Stomach (tissue), 9 donors: ENCODE results near the gene RSL1D1. TPM values are rescaled to one million over a fixed set of nuclear protein-coding genes. Genes with fewer than 3 reads are reported as not detected.
A peak's percentile ranks its signal among the peaks of the same experiment; 100 is the strongest.

Source experiments
- DNase-seq, 2 donors: peaks; one replicate each; pipeline versions ENCODE4 v3.0.0 to v3.0.0-alpha.2; 2013 to 2019
- H3K27ac ChIP-seq, 5 donors: fragments of 200-600 bp in 4 of 5; sonication (generic) in 4 of 5; one replicate each; pipeline ENCODE4 v1.5.1; 2013 to 2019; ENCODE audit warnings: mild to moderate bottlenecking in 1 of 5, moderate library complexity in 1 of 5
- H3K27me3 ChIP-seq, 3 donors: fragments of 200-600 bp; sonication (generic); one replicate each; pipeline ENCODE4 v1.5.1; 2017 to 2019; ENCODE audit warnings: mixed run types in 1 of 3
- H3K36me3 ChIP-seq, 4 donors: fragments of 200-600 bp; sonication (generic); 1 replicate in 3 of 4; 2 replicates in 1 of 4; pipeline ENCODE4 v1.5.1; 2016 to 2019
- H3K4me1 ChIP-seq, 4 donors: fragments of 200-600 bp; sonication (generic); one replicate each; pipeline ENCODE4 v1.5.1; 2016 to 2019
- H3K4me3 ChIP-seq, 4 donors: fragments of 200-600 bp; sonication (generic) in 3 of 4; one replicate each; pipeline ENCODE4 v1.5.1; 2016 to 2019; ENCODE audit warnings: mild to moderate bottlenecking in 1 of 4
- H3K9me3 ChIP-seq, 4 donors: fragments of 200-600 bp; sonication (generic); one replicate each; pipeline ENCODE4 v1.5.1; 2016 to 2019
- EP300 ChIP-seq: sonication (generic); formaldehyde crosslinking; IDR thresholded peaks from one replicate; pipeline ENCODE4 v1.6.1; 2017; ENCODE audit warnings: antibody characterized with exemption
- POLR2A ChIP-seq, 4 donors: fragments of 450-650 bp; IDR thresholded peaks; one replicate each; pipeline ENCODE4 v1.6.1; 2016; ENCODE audit warnings: antibody characterized with exemption in 4 of 4, control low read depth in 2 of 4, mild to moderate bottlenecking in 1 of 4, moderate library complexity in 1 of 4
- intact Hi-C: fragments of 100-400 bp; cut with DNase I; formaldehyde crosslinking; loops from one replicate; pipeline ENCODE4 v1.15.1; 2023; ENCODE audit warnings: low total_unique reads
- polyA plus RNA-seq, 3 donors: library from polyadenylated mRNA; stranded (reverse); fragments of 200-250 nt; gene quantifications; one replicate each; pipeline ENCODE4 v1.2.3, GENCODE V29; 2013
- total RNA-seq, 5 donors: library from RNA; depleted of rRNA; stranded (reverse); fragments of >200 nt; gene quantifications; one replicate each; pipeline versions ENCODE4 v1.1.0 to v1.2.3, GENCODE V29; 2014 to 2016
- donor health status: healthy with polysubstance abuse.
- donor health status: Bipolar disorder and iron deficiency.
- donor health status: healthy.

Gene RSL1D1
- total and polyA plus RNA-seq, 8 donors: 21.1 to 255 (median 86.5) TPM

DNA sequence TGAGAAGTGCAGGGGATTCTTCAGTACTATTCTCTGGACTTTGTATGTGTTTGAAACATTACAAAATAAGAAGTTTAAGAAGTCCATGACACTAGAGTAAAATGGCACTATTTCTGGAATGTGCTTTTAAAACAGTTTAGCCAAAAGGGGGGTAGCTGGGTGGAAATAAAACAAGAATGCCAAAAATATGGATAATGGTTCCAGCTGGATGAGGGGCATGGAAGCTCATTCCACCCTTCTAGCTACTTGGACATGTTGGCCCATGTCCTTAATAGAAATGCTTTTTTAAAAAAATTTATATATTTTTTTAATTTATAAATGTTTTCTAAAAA, 67.3 kb downstream of the RSL1D1 start:
- no peaks in the 10 kb centered on the region for H3K27me3 ChIP-seq
- H3K4me3 ChIP-seq: no peak overlapping the region
- peaks cover 27 to 81% (median 61%) of the 10 kb centered on the region in 4 donors for H3K4me1 ChIP-seq
- intact Hi-C loops: no loop called here
- peaks cover 0 to 17% (median 14%) of the 10 kb centered on the region in 4 donors for H3K36me3 ChIP-seq
- TF ChIP-seq EP300 (no peak), POLR2A (IDR thresholded peaks at IDR 0.05) (no peak)
- no peak for DNase-seq
- H3K9me3 ChIP-seq: no peaks in the 10 kb centered on the region
- peak overlapping the region in 4 of 5 donors; percentile 82 to 95 (median 86) for H3K27ac ChIP-seq

Other genes starting within 250 kb of the RSL1D1 start
- gene SNN, start 183.1 kb downstream of the RSL1D1 start, total RNA-seq: 10 to 100 TPM in 4 of 5 donors, 1 to 10 TPM in 1; 2.9 to 25.0 (median 16.0) TPM
- gene SNN, start 183.1 kb downstream of the RSL1D1 start, polyA plus RNA-seq: 10 to 100 TPM in 2 of 3 donors, 1 to 10 TPM in 1; 8.5 to 14.0 (median 11.3) TPM
- 10 to 100 TPM; 24.1 to 72.9 (median 51.1) TPM for gene TXNDC11, start 108.7 kb downstream of the RSL1D1 start, total RNA-seq
- 10 to 100 TPM; 27.0 to 42.9 (median 41.3) TPM for gene TXNDC11, start 108.7 kb downstream of the RSL1D1 start, polyA plus RNA-seq
- 100 to 1,000 TPM in 1 of 5 donors, 10 to 100 TPM in 4; 49.1 to 110 (median 92.1) TPM for gene ZC3H7A, start 54.3 kb downstream of the RSL1D1 start, total RNA-seq
- 10 to 100 TPM; 16.1 to 23.3 (median 20.0) TPM for gene ZC3H7A, start 54.3 kb downstream of the RSL1D1 start, polyA plus RNA-seq
- gene GSPT1, start 64.4 kb upstream of the RSL1D1 start, total RNA-seq: 10 to 100 TPM; 28.0 to 73.2 (median 57.1) TPM
- 10 to 100 TPM; 33.1 to 42.3 (median 41.1) TPM for gene GSPT1, start 64.4 kb upstream of the RSL1D1 start, polyA plus RNA-seq
- gene NPIPB2, start 90.5 kb upstream of the RSL1D1 start, total RNA-seq: 10 to 100 TPM in 4 of 5 donors, 1 to 10 TPM in 1; 1.7 to 55.8 (median 29.4) TPM
- 1 to 10 TPM; 1.8 to 8.1 (median 3.1) TPM for gene NPIPB2, start 90.5 kb upstream of the RSL1D1 start, polyA plus RNA-seq
- gene TNFRSF17, start 113.7 kb upstream of the RSL1D1 start, total RNA-seq: 1 to 10 TPM in 1 of 5 donors, not detected in 4; 7.4 TPM
- 1 to 10 TPM; 1.1 to 2.0 (median 1.6) TPM for gene TNFRSF17, start 113.7 kb upstream of the RSL1D1 start, polyA plus RNA-seq
- gene SNX29, start 125.2 kb upstream of the RSL1D1 start, total RNA-seq: 10 to 100 TPM; 17.1 to 37.5 (median 18.9) TPM
- 1 to 10 TPM; 3.0 to 4.7 (median 3.7) TPM for gene SNX29, start 125.2 kb upstream of the RSL1D1 start, polyA plus RNA-seq